Upper lobe of left lung (tissue), 4 donors: ENCODE results near the gene HSD17B2.

Experiments
- EP300 ChIP-seq, 4 donors: sonication (generic); formaldehyde crosslinking; IDR thresholded peaks; one replicate each; pipeline ENCODE4 v1.5.1; 2017; ENCODE audit warnings: antibody characterized with exemption in 4 of 4, control low read depth in 2 of 4
- POLR2A ChIP-seq, 4 donors: fragments of 450-650 bp; IDR thresholded peaks; one replicate each; pipeline ENCODE4 v1.5.1; 2016 to 2017; ENCODE audit warnings: antibody characterized with exemption in 4 of 4, mild to moderate bottlenecking in 2 of 4
- POLR2AphosphoS5 ChIP-seq, 2 donors: sonication (generic); formaldehyde crosslinking; IDR thresholded peaks; one replicate each; pipeline ENCODE4 v1.5.1; 2017; ENCODE audit warnings: antibody characterized with exemption in 2 of 2
- TF ChIP-seq, protein P1 (sequence below), 6 experiments: fragments of 450-650 bp in 4 of 6; fragments of 200-600 bp in 2 of 6; sonication (generic) in 2 of 6; IDR thresholded peaks; one replicate each; pipeline ENCODE4 v1.5.1; 2016 to 2019; ENCODE audit warnings: antibody characterized with exemption in 6 of 6

DNA sequence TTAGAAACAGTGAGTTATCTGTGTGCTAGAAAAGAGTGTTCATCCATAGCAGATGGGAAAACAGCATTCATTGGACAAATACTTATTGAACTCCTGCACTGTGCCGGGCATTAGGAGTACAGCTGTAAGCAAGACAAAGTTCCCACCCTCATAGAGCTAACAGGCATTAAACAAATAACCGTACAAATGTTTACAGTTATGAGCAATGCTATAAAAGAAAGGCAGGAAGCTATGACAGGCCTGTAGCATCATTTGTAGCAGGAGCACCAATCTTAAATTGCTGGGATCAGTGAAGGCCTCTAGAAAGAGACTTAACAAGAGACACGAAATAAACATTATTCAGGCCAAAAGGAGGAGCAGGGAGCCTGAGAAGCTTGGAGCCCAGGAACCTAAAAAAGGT, 39.4 kb upstream of the HSD17B2 start:
- TF ChIP-seq, protein P1, sequence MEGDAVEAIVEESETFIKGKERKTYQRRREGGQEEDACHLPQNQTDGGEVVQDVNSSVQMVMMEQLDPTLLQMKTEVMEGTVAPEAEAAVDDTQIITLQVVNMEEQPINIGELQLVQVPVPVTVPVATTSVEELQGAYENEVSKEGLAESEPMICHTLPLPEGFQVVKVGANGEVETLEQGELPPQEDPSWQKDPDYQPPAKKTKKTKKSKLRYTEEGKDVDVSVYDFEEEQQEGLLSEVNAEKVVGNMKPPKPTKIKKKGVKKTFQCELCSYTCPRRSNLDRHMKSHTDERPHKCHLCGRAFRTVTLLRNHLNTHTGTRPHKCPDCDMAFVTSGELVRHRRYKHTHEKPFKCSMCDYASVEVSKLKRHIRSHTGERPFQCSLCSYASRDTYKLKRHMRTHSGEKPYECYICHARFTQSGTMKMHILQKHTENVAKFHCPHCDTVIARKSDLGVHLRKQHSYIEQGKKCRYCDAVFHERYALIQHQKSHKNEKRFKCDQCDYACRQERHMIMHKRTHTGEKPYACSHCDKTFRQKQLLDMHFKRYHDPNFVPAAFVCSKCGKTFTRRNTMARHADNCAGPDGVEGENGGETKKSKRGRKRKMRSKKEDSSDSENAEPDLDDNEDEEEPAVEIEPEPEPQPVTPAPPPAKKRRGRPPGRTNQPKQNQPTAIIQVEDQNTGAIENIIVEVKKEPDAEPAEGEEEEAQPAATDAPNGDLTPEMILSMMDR (IDR thresholded peaks at IDR 0.05) = no peak
- no peak for TF ChIP-seq POLR2A (IDR thresholded peaks at IDR 0.05)
- no peak for TF ChIP-seq EP300 (IDR thresholded peaks at IDR 0.05)
- no peak for TF ChIP-seq POLR2AphosphoS5 (IDR thresholded peaks at IDR 0.05)
